ENCODE results near the gene SLC16A13.
A peak's percentile ranks its signal among the peaks of the same experiment; 100 is the strongest.

The SLC16A13 gene

DNA sequence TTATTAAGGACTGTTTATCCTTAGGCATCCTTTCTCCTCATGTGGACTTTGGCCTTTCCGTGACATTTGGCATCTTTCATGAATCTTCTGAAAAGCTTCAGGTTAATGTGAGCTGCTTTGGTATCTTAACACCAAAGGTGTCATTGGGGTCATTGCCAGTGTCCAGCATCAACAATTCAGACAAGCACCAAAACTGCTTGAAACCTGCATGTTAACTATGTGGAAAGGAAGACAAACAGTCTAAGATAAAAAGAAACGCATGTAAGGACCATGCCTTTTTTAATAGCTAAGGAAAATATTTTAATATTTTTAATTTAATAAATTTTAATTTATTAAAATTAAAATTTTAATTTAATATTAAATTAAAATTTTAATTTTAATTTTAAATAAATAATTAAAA lies 32.1 kb upstream of the SLC16A13 start:
- no peak for TF ChIP-seq CTCF (IDR thresholded peaks at IDR 0.05; ENCODE audit: low read length, missing control alignments)
- H3K4me3 ChIP-seq (replicated peaks; ENCODE audit: low read depth, low read length), result no peak overlapping the region
- no peak for DNase-seq (ENCODE audit: low read depth)

DNA sequence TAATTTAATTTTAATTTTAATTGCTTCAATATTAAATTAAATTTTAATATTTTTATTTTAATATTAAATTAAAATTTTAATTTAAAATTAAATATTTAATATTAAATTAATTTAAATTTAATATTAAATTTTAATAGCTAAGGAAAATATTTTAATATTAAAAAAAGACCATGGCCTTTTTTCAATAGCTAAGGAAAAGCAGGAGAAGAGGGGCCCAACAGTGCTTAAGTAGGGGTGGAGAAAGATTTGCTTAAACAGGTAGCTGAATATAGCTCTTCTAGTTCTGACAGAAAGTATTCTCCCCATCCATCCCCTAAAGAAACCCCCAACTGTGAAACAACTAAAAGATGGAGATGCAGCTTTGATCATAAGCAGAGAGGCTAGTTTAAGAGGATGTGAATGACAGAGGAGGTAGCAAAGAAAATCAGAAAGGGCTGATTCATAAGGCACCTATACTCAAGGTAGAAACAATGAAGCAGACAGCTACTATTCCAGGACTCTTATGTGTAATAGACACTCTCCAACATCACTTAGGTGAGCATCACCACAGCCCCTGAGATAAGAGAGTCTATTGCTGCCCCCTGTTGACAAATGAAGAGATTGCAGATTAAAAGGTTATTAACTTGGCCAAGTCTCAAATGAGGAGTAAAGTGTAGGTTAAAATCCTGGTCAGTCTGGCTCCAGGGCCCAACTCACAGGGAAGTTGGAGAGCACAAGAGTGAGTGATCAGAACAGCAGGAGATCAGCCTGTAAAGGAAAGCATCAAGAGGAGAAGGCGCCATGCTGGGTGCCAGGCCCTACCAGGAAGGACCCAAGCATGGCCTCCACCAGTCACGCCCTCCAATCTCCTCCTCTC lies 31.2 kb upstream of the SLC16A13 start:
- H3K4me3 ChIP-seq (replicated peaks; ENCODE audit: low read depth, low read length), result no peak overlapping the region
- TF ChIP-seq CTCF (IDR thresholded peaks at IDR 0.05; ENCODE audit: low read length, missing control alignments), result peak; percentile 68
- DNase-seq (ENCODE audit: low read depth), result peak; percentile 69

DNA sequence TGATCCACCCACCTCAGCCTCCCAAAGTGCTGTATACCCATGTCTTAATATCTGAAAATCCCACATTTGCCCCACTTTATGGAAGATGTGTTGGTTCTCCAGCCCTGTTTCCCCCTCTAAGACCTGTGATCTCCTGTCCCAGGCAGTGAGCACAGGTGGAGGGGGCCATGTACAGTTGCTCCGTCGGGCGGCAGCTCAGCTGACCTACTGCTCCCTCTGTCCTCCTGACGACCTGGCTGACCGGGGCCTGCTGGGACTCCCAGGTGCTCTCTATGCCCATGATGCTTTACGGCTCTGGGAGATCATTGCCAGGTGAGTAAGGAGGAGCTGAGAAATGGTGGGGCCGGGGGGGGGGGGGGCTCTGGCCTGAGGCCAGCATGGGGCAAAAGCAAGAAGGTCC lies 30.1 kb upstream of the SLC16A13 start:
- no peak for TF ChIP-seq CTCF (IDR thresholded peaks at IDR 0.05; ENCODE audit: low read length, missing control alignments)
- DNase-seq (ENCODE audit: low read depth), result no peak
- H3K4me3 ChIP-seq (replicated peaks; ENCODE audit: low read depth, low read length), result no peak overlapping the region

DNA sequence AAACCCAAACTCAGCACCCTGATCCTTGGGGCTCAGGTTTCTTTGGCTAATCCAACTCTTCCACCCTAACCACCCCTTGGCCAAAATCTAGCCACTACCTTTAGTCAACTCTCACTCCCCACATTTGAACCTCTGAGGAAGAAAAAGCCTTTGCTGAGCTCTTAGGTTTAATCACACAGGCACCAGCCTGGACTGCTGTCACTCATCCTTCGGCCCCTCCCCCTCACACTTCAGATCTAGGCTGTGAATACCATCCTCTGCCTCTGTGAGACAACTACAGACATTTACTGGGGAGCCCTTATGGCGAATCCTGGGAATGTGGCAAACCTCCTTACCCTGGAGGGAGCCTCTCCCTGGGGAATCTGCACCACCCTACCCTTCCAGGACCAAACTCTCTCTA lies 28.7 kb upstream of the SLC16A13 start:
- TF ChIP-seq CTCF (IDR thresholded peaks at IDR 0.05; ENCODE audit: low read length, missing control alignments), result no peak
- no peak overlapping the region for H3K4me3 ChIP-seq (replicated peaks; ENCODE audit: low read depth, low read length)
- no peak for DNase-seq (ENCODE audit: low read depth)

GRCh38 chr17:7010523-7010922 lies 25.3 kb upstream of the SLC16A13 start:
- no peak for DNase-seq (ENCODE audit: low read depth)
- H3K4me3 ChIP-seq (replicated peaks; ENCODE audit: low read depth, low read length), result peak overlapping the region; percentile 88

DNA sequence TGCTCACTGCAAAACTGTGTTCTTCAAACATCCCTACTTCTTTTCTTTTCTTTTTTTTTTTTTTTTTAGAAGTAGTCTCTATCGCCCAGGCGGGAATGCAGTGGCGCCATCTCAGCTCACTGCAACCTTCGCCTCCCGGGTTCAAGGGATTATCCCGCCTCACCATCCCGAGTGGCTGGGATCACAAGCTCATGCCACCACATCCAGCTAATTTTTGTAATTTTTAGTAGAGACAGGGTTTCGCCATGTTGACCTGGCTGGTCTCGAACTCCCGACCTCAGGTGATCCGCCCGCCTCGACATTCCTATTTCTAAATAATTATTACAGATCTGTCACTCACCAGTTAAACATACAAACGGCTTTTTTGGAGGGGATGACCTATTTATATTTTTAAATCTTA lies 24.4 kb upstream of the SLC16A13 start:
- peak overlapping the region; percentile 88 for H3K4me3 ChIP-seq (replicated peaks; ENCODE audit: low read depth, low read length)
- TF ChIP-seq CTCF (IDR thresholded peaks at IDR 0.05; ENCODE audit: low read length, missing control alignments), result no peak
- DNase-seq (ENCODE audit: low read depth), result no peak

More at GRCh38 chr17:7010523-7010922, 25.3 kb upstream of the SLC16A13 start:
- TF ChIP-seq CTCF (IDR thresholded peaks at IDR 0.05; ENCODE audit: low read length, missing control alignments), result no peak

GRCh38 chr17:7011942-7012254 lies 23.9 kb upstream of the SLC16A13 start:
- peak overlapping the region; percentile 88 for H3K4me3 ChIP-seq (replicated peaks; ENCODE audit: low read depth, low read length)
- DNase-seq (ENCODE audit: low read depth), result no peak
- no peak for TF ChIP-seq CTCF (IDR thresholded peaks at IDR 0.05; ENCODE audit: low read length, missing control alignments)

All from fibroblast of pulmonary artery (primary cell).